IMR-90 (cell line): ENCODE results near the gene UGT1A7.

Source experiments
- BHLHE40 ChIP-seq: fragments of 150-350 bp; IDR thresholded peaks from 2 replicates; pipeline ENCODE4 v1.6.1; 2016; ENCODE audit warnings: mild to moderate bottlenecking, low read depth, low read length
- CEBPB ChIP-seq: IDR thresholded peaks from 2 replicates; pipeline ENCODE4 v1.6.1; 2012; ENCODE audit warnings: low read depth, low read length, improper control_type of control experiment
- CTCF ChIP-seq: conservative IDR thresholded peaks from 2 replicates; pipeline ENCODE4 v1.5.1; 2012; ENCODE audit warnings: mild to moderate bottlenecking, low read depth, low read length, improper control_type of control experiment
- FOS ChIP-seq: fragments of 150-350 bp; IDR thresholded peaks from 2 replicates; pipeline ENCODE4 v1.6.1; 2016; ENCODE audit warnings: low read depth, low read length
- MAFK ChIP-seq: IDR thresholded peaks from 2 replicates; pipeline ENCODE4 v1.6.1; 2012; ENCODE audit warnings: low read depth, low read length, improper control_type of control experiment
- NFE2L2 ChIP-seq: fragments of 150-350 bp; IDR thresholded peaks from 2 replicates; pipeline ENCODE4 v1.6.1; 2016; ENCODE audit warnings: low read depth, mild to moderate bottlenecking, low read length
- POLR2A ChIP-seq: IDR thresholded peaks from 2 replicates; pipeline ENCODE4 v1.6.1; 2012; ENCODE audit warnings: mild to moderate bottlenecking, low read depth, low read length
- RAD21 ChIP-seq: IDR thresholded peaks from 2 replicates; pipeline ENCODE4 v1.6.1; 2012; ENCODE audit warnings: low read length, improper control_type of control experiment
- SMC3 ChIP-seq: fragments of 150-350 bp; IDR thresholded peaks from 2 replicates; pipeline ENCODE4 v1.6.1; 2016; ENCODE audit warnings: low read depth, mild to moderate bottlenecking, antibody characterized with exemption, low read length, moderate library complexity
- USF2 ChIP-seq: fragments of 150-350 bp; IDR thresholded peaks from 2 replicates; pipeline ENCODE4 v1.6.1; 2017; ENCODE audit warnings: mild to moderate bottlenecking, antibody characterized with exemption, low read length, low read depth

GRCh38 chr2:233799716-233800115 lies 118.0 kb downstream of the UGT1A7 start:
- no peak for TF ChIP-seq USF2
- no peak for TF ChIP-seq CTCF
- TF ChIP-seq POLR2A: no peak
- TF ChIP-seq BHLHE40: no peak
- TF ChIP-seq RAD21: no peak
- TF ChIP-seq NFE2L2: no peak
- no peak for TF ChIP-seq CEBPB
- TF ChIP-seq MAFK: no peak
- no peak for TF ChIP-seq FOS
- TF ChIP-seq SMC3: no peak
